Measurements from ENCODE around the gene MYH7. TPM values are rescaled to one million over a fixed set of nuclear protein-coding genes. Genes with fewer than 3 reads are reported as not detected.
A peak's percentile ranks its signal among the peaks of the same experiment; 100 is the strongest.

MYH7 gene
- total RNA-seq, 2 experiments from 2014 or later, result 0.04 to 0.06 TPM

DNA sequence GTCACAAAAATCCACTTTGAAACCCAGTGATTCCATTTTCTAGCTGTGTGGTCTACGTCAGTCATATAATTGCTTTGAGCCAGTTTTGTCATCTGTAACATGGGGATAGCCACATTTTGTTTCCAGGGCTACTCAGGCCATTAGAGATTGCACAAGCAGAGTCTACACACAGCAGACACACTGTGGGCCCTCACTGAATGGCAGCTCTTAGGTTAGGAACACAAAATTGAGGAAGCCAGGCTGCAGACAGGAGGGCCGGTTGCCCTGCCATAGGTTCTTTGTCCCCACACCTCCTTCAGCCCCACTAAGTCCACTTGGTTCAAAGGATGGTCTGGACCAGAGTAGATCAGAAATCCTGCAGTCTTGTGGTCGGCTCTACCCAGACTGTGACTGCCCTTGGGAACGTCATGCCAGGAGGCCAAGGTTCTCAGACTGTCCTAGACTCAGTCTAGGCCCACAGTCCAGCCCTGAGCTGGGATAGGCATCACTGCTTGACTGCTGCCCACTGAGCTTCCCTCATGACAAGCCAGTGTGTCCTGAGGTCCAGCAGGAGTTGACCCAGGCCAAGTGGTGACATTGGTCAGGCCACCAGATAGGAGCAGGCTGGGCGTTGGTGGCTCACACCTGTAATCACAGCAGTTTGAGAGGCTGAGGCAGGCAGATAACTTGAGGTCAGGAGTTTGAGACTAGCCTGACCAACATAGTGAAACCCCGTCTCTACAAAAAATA lies 3.8 kb upstream of the MYH7 start:
- no peaks in the 10 kb centered on the region for H3K4me1 Mint-ChIP-seq
- no peaks in the 10 kb centered on the region for H3K36me3 Mint-ChIP-seq
- H3K9me3 Mint-ChIP-seq, result no peaks in the 10 kb centered on the region
- H3K4me3 Mint-ChIP-seq, result no peak overlapping the region
- no peak overlapping the region for H3K27ac Mint-ChIP-seq
- peaks cover 5% of the 10 kb centered on the region for H3K27me3 Mint-ChIP-seq
- no peak for DNase-seq

DNA sequence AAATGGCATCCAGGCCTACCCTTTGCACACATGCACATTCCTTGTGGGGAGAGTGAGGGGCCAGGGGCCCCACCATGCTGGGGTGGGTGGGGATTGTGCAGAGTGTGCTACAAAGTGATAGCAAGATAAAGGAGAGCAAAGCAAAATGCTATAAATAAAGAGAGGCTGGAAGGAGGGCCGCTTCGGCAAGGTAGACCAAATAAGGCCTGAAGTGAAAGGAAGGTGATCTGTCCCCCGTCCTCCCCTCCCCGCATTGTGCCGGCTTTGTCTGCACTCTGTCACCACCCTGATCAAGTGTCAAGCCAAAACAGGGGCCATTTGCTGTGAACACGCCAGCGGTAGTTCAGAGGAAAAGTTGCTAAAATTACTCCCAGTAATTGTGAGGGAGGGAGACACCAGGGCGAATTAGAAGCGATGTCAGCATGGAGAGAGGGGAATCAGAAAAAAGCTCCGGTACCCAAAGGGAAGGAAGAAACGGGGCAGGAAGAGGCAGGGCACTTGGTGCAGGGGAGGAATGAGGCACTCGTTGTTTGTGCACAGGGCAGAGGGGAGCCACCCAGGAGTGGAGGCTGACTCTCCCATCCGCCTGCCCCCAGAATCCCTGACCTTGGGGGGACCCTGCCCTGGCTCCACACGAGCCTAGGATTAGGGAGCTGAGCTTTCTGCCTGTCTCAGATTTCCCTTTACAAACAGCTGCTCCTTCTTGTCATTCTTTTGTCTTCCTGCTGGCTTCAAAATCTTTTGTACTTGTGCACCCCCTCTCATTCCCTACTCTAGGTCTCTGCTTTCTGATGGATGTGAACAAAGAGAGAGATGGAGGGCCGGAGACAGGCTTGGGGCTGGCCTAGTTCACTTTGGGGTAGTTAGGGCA lies 2.9 kb upstream of the MYH7 start:
- no peak overlapping the region for H3K4me3 Mint-ChIP-seq
- peak overlapping the region; percentile 39 for H3K27ac Mint-ChIP-seq
- H3K27me3 Mint-ChIP-seq, result peaks cover 5% of the 10 kb centered on the region
- H3K4me1 Mint-ChIP-seq, result no peaks in the 10 kb centered on the region
- no peaks in the 10 kb centered on the region for H3K9me3 Mint-ChIP-seq
- no peaks in the 10 kb centered on the region for H3K36me3 Mint-ChIP-seq
- no peak for DNase-seq

DNA sequence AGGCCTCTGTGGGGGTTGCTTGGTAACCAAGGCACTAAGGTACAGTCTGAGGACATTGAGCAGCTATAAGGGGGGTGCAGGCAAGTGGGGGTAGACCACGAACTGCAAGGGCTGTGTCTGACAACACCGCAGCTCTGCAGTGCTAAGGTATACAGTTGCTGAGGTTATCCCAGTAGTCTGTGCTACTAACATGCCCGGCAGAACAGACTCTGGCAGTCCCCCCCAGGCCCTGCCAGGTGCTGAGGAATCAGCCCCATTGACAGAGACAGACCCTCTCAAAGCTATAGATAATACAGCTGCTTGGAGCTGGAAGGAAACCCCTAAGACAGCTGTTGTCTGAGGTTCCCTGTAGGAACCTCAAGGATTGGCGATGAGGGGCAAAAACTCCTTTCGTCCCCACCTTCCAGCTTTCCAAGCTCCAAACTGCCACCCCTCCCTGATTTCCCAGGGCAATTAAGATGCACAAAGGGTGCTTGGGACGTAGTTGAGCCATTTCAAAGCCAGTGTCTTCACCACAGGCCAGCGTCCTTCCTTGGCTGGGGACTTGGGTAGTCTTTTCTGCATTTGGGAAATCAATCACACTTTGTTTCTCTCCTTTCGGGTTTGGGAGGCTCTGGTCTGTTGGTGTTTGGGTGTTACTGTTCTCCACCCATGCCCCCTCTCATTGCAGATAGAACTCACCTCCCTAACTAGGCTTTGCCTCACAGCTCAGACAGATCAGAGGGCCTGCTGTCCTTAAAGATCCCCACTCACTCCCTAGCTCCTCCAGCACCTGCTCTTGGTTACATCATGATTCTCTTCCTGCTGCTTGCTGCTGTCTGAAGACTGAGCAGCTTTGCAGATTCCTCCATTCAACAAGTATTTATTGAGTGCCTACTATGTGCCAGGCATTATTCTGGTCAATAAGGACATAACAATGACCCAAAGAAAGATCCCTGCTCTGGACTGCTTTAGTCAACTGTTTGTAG lies 2.0 kb upstream of the MYH7 start:
- Mint-ChIP-seq H3K36me3 (no peaks in the 10 kb centered on the region), H3K27me3 (no peaks in the 10 kb centered on the region)
- DNase-seq, result no peak

DNA sequence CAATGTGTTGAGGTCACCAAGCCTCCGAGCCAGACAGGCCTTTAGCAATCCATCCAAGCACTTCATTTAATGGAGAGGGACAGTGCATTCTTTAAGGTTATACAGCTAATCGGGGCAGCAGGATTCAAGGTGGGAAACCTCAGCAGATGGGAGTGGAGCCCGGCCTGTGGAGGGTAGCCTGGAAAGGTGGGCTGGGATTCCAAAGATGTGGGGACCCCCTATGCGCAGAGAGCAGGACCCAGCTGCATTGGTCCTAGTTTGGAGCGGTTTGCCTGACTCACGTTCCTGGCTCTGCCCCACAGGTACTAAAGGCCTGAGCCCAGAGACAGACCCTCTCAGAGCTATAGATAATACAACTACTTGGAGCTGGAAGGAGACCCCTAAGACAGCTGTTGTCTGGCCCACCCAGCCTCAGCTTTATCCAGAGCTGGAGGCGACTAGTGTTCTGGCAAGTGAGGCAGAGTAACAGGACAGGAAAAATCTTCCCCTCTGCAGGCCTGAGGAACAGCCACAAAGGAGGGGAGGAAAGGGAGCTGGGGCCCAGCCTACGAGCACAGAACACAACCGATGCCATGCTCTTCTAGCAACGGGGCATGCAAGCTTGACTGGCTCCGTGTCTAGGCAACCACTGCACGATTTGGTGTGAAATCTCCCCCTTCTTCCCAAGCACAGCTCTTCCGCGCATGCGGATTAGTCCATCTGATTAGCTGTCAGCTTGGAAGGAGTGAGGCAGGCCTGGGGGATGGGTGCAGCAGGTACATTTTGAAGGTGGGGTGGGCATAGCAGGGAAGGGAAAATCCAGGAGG lies 1.1 kb upstream of the MYH7 start:
- H3K9me3 Mint-ChIP-seq, result no peaks in the 10 kb centered on the region
- H3K27ac Mint-ChIP-seq, result no peak overlapping the region
- no peaks in the 10 kb centered on the region for H3K4me1 Mint-ChIP-seq
- H3K4me3 Mint-ChIP-seq, result no peak overlapping the region
- no peaks in the 10 kb centered on the region for H3K27me3 Mint-ChIP-seq
- no peaks in the 10 kb centered on the region for H3K36me3 Mint-ChIP-seq
- DNase-seq, result no peak

More for the DNA sequence above, 2.0 kb upstream of the MYH7 start:
- Mint-ChIP-seq H3K27ac (no peak overlapping the region), H3K4me3 (no peak overlapping the region), H3K4me1 (no peaks in the 10 kb centered on the region), H3K9me3 (no peaks in the 10 kb centered on the region)

DNA sequence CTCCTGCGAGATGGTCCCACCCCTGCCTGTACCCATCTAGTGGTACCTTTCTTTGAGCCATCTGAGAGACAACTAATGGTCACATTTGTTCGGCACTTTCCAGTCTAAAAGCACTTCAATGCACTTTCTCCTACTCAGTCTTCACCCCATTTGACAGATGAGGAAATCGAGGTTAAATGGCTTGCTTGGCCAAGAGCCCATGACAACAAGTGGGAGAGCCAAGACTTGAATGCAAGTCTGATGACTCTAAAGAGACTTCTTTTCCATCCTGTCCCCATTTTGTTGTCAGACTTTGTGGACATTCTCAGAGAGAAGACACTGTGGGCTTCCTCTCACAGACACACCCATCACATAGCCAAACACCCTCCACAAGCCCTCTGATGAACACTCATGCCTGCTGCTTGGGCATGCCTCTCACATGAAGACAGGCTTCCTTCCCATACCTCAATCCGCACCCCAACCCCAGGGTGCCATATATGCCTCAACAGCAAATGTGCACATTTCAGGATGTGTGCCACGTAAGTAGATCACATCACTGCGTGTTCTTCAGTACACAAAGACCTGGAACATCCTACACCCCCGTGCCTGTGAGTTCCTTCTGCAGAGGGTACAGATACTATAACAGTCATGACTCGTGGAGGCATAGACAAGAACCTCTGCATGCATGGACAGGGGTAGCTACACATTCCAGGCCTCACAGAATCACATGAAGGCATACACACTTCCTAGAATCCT lies 805 bp downstream of the MYH7 start:
- Mint-ChIP-seq H3K9me3 (no peaks in the 10 kb centered on the region), H3K36me3 (no peaks in the 10 kb centered on the region), H3K27me3 (no peaks in the 10 kb centered on the region), H3K27ac (no peak overlapping the region), H3K4me1 (no peaks in the 10 kb centered on the region), H3K4me3 (no peak overlapping the region)
- DNase-seq, result no peak

DNA sequence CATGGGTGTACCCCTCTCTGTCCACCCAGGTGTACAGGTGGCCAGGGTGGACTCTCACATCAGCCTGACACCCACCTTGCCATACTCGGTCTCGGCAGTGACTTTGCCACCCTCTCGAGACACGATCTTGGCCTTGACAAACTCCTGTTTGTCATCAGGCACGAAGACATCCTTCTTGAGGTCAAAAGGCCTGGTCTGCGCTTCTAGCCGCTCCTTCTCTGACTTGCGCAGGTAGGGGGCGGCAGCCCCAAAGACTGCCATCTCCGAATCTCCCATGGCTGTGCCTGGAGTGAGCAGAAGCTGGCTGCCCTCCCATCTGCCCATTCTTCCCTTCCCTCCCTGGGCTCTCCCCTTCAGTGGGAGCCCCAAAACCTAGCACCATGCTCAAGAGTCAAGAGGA lies 2.0 kb downstream of the MYH7 start:
- H3K27ac Mint-ChIP-seq, result no peak overlapping the region
- H3K27me3 Mint-ChIP-seq, result no peaks in the 10 kb centered on the region
- DNase-seq, result no peak
- no peaks in the 10 kb centered on the region for H3K4me1 Mint-ChIP-seq
- H3K4me3 Mint-ChIP-seq, result no peak overlapping the region
- H3K36me3 Mint-ChIP-seq, result no peaks in the 10 kb centered on the region
- H3K9me3 Mint-ChIP-seq, result no peaks in the 10 kb centered on the region

DNA sequence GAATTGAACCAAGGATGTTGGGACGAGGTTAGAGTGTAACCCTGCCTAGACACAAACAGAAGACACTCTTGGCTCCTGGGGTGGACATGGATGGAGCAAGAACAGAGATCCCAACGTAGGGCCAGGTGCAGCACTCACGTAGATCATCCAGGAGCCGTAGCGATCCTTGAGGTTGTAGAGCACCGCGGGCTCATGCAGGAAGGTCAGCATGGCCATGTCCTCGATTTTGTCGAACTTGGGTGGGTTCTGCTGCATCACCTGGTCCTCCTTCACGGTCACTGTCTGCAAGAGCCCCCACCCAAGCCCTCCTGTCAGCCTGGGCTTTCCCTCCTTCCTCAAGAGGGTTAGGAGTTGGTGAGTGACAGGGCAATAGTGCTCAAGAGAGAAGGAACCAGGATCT lies 2.5 kb downstream of the MYH7 start:
- Mint-ChIP-seq H3K4me3 (no peak overlapping the region), H3K27me3 (no peaks in the 10 kb centered on the region), H3K36me3 (no peaks in the 10 kb centered on the region), H3K9me3 (no peaks in the 10 kb centered on the region), H3K27ac (no peak overlapping the region), H3K4me1 (no peaks in the 10 kb centered on the region)
- DNase-seq, result no peak

DNA sequence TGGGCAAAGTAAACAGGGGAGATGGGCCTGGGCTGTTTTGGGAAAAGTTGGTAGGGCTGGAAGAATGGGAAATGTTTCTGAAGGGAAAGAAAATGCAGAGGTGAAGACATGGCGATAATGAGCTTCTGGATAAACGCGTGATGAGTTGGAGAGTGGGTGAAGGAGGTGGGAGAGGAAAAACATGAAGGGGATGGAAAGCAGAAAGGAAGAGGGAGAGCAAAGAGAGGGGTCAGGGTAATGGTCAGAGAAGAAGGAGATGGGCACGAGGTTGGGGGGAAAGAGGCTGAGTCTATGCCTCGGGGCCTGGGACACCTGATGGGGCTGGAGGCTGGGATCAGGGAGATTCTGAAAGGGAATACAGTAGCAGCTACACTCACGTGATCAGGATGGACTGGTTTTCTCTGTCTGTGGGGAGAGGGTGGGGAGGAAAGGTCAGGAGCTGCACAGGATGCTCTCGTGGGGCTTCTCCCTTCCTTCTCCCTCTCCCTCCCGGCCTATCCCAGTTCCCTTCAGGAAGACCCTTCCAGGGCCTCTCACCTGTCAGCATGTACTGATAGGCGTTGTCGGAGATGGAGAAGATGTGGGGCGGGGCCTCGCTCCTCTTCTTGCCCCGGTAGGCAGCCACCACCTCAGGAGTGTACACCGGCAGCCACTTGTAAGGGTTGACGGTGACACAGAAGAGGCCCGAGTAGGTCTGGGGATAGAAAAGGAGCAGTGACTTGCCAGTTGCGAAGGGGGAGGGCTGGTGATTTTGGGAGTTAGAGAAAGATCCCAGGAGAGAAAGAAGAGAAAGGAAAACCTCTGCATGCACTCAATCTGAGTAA lies 3.1 kb downstream of the MYH7 start:
- no peak for DNase-seq
- Mint-ChIP-seq H3K27me3 (no peaks in the 10 kb centered on the region), H3K27ac (no peak overlapping the region), H3K4me3 (no peak overlapping the region), H3K36me3 (no peaks in the 10 kb centered on the region), H3K4me1 (no peaks in the 10 kb centered on the region), H3K9me3 (no peaks in the 10 kb centered on the region)

DNA sequence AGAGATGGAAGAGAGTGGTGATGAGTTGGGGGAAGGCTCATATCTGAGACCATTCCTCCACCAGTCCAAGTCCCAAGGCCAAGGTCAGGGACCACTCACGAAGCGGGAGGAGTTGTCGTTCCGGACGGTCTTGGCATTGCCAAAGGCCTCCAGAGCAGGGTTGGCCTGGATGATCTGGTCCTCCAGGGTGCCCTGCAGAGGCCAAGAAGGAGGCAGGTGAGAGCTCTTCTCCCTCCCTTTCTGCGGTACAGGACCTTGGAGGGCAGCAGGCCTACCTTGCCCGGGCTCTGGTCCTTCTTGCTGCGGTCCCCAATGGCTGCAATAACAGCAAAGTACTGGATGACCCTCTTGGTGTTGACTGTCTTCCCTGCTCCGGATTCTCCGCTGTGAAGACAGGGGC lies 4.0 kb downstream of the MYH7 start:
- H3K36me3 Mint-ChIP-seq, result no peaks in the 10 kb centered on the region
- H3K4me1 Mint-ChIP-seq, result no peaks in the 10 kb centered on the region
- H3K4me3 Mint-ChIP-seq, result no peak overlapping the region
- no peaks in the 10 kb centered on the region for H3K9me3 Mint-ChIP-seq
- no peaks in the 10 kb centered on the region for H3K27me3 Mint-ChIP-seq
- no peak overlapping the region for H3K27ac Mint-ChIP-seq
- no peak for DNase-seq

DNA sequence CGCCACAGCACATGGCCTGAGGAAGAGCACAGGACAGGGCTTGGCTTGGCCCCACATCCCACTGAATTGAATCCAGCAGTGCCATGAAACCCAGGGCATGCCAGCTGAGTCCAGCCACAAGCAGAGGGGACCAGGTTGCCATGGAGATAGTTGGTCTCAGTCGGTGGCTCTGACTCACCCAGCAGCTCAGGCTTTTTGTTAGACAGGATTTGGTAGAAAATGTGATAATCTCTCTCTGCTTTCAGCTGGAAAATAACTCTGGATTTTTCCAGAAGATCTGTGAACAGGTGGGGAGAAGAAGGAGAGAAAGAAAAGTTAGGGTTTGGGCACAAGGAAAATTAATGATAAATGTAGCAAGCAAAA lies 4.8 kb downstream of the MYH7 start:
- Mint-ChIP-seq H3K27ac (no peak overlapping the region), H3K36me3 (no peaks in the 10 kb centered on the region), H3K4me3 (no peak overlapping the region), H3K9me3 (no peaks in the 10 kb centered on the region), H3K4me1 (no peaks in the 10 kb centered on the region), H3K27me3 (no peaks in the 10 kb centered on the region)
- DNase-seq, result no peak

DNA sequence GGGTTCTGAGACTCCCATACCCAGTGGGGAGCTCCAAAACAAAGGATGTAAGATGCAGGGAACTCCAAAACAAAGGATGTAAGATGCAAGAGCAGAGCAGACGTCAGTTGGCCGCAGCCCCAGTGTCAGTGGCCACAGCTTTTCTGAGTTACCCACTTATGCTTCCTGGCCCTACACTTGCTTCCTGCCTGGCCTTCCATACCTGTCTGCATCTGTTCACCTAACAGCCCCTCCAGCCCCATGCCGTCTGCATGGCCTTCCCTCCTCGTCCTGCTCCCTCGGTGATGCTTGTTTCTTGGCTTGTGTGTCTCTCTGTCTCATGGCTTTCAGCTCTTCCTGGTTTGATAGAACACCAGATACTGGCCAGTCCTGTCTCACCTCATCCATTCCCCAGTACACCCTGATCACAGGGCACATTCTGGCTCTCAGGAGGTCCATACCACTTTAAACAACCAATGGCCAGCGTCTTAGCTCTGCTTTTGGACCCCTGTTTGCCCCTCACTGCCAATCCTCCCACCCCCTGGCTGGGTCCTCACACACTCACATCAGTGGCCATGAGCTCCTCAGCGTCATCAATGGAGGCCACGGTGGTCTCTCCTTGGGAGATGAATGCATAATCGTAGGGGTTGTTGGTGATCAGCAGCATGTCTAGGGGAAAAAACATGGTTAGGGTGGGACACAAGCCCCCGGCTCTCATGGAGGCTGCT lies 5.3 kb downstream of the MYH7 start:
- no peak overlapping the region for H3K27ac Mint-ChIP-seq
- no peaks in the 10 kb centered on the region for H3K9me3 Mint-ChIP-seq
- no peak overlapping the region for H3K4me3 Mint-ChIP-seq
- no peaks in the 10 kb centered on the region for H3K27me3 Mint-ChIP-seq
- no peaks in the 10 kb centered on the region for H3K4me1 Mint-ChIP-seq
- no peak for DNase-seq
- H3K36me3 Mint-ChIP-seq, result no peaks in the 10 kb centered on the region

DNA sequence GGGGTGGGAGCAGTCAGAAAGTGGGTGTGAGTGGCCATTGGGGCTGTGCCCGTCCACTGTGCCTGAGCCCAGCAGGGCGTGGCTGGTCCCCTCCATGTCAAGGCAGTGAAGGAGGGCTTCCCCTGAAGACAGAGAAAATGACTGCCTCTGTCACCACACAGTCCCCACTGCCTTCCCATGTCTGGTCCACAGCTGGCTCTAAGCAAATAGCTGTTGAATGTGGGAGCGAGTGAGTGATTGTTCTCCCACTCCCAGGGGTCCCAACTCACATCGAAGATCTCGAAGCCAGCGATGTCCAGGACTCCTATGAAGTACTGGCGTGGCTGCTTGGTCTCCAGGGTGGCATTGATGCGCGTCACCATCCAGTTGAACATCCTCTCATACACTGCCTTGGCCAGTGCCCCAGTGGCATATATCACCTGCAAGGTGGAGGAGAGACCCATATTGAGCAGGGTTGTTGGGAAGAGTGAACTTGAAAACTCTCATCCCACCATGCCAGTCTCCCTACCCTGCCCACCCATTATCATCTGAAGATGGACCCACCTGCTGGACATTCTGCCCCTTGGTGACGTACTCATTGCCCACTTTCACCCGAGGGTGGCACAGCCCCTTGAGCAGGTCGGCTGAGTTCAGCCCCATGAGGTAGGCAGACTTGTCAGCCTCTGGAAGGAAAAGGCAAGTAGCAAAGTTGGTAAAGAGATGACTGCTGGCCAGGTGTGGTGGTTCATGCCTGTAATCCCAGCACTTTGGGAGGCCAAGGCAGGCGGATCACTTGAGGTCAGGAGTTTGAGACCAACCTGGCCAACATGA lies 6.6 kb downstream of the MYH7 start:
- no peak overlapping the region for H3K27ac Mint-ChIP-seq
- no peaks in the 10 kb centered on the region for H3K9me3 Mint-ChIP-seq
- H3K27me3 Mint-ChIP-seq, result no peaks in the 10 kb centered on the region
- no peaks in the 10 kb centered on the region for H3K36me3 Mint-ChIP-seq
- H3K4me3 Mint-ChIP-seq, result no peak overlapping the region
- H3K4me1 Mint-ChIP-seq, result no peaks in the 10 kb centered on the region
- DNase-seq, result no peak
